Hepatocyte (in vitro differentiated cells): ENCODE results near the gene INPPL1. TPM values are rescaled to one million over a fixed set of nuclear protein-coding genes. Genes with fewer than 3 reads are reported as not detected.
A peak's percentile ranks its signal among the peaks of the same experiment; 100 is the strongest.

ENCODE experiments used
- DNase-seq: peaks from one replicate; pipeline ENCODE4 v3.0.0-alpha.2; 2016; ENCODE audit warnings: low spot score
- H2AFZ ChIP-seq: fragments of 200-600 bp; sonication (generic); 2 replicates; pipeline ENCODE4 v1.6.0; 2016; ENCODE audit warnings: antibody characterized with exemption, mild to moderate bottlenecking
- H3K27ac ChIP-seq: fragments of 200-600 bp; sonication (generic); 2 replicates; pipeline ENCODE4 v1.5.1; 2016; ENCODE audit warnings: mild to moderate bottlenecking
- H3K27me3 ChIP-seq: fragments of 200-600 bp; sonication (generic); 2 replicates; pipeline ENCODE4 v1.6.1; 2016
- H3K36me3 ChIP-seq: fragments of 200-600 bp; sonication (generic); replicated peaks from 2 replicates; pipeline ENCODE4 v1.5.1; 2016; ENCODE audit warnings: low read depth; ENCODE audit not compliant: insufficient read depth
- H3K4me1 ChIP-seq: fragments of 200-600 bp; sonication (generic); 2 replicates; pipeline ENCODE4 v1.5.1; 2016; ENCODE audit warnings: mild to moderate bottlenecking, moderate library complexity; ENCODE audit not compliant: insufficient read depth
- H3K4me2 ChIP-seq: fragments of 200-600 bp; sonication (generic); 2 replicates; pipeline ENCODE4 v1.6.0; 2016
- H3K4me3 ChIP-seq: fragments of 200-600 bp; sonication (generic); 2 replicates; pipeline ENCODE4 v1.5.1; 2016; ENCODE audit warnings: mild to moderate bottlenecking
- H3K79me2 ChIP-seq: fragments of 200-600 bp; sonication (generic); 2 replicates; pipeline ENCODE4 v1.6.0; 2017; ENCODE audit warnings: mild to moderate bottlenecking
- H3K9me2 ChIP-seq: fragments of 200-600 bp; sonication (generic); replicated peaks from 2 replicates; pipeline ENCODE4 v1.6.0; 2017; ENCODE audit warnings: mild to moderate bottlenecking; ENCODE audit not compliant: insufficient read depth
- H3K9me3 ChIP-seq: fragments of 200-600 bp; sonication (generic); 2 replicates; pipeline ENCODE4 v1.5.1; 2016; ENCODE audit warnings: low read depth, mild to moderate bottlenecking
- H4K20me1 ChIP-seq: fragments of 200-600 bp; sonication (generic); 2 replicates; pipeline ENCODE4 v1.6.0; 2016; ENCODE audit warnings: mild to moderate bottlenecking; ENCODE audit not compliant: insufficient read depth, poor library complexity, severe bottlenecking
- EZH2 ChIP-seq: fragments of 200-600 bp; sonication (generic); IDR thresholded peaks from 2 replicates; pipeline ENCODE4 v1.6.1; 2016; ENCODE audit warnings: antibody characterized with exemption, mild to moderate bottlenecking, borderline replicate concordance
- EZH2phosphoT487 ChIP-seq: fragments of 200-600 bp; sonication (generic); IDR thresholded peaks from one replicate; pipeline ENCODE4 v1.6.1; 2018; ENCODE audit warnings: antibody characterized with exemption, mild to moderate bottlenecking, low read depth, moderate library complexity; ENCODE audit not compliant: unreplicated experiment, severe bottlenecking
- WGBS: methylation state at CpG from one replicate; pipeline ENCODE4 v1.1.6; 2016; ENCODE audit warnings: low lambda C conversion rate; ENCODE audit errors: missing lambda C conversion rate; 5-methylcytosine and 5-hydroxymethylcytosine counted together
- polyA plus RNA-seq: library from polyadenylated mRNA; unstranded; fragments of >200 nt; fragmentation: Nextera tagmentation; extraction: Ambion mirVana; gene quantifications from 2 replicates; pipeline ENCODE4 v1.2.1, GENCODE V29; 2016
- total RNA-seq: library from RNA; depleted of rRNA; stranded (reverse); fragments of >200 nt; gene quantifications from 2 replicates; pipeline ENCODE4 v1.2.3, GENCODE V29; 2014
- TF ChIP-seq, protein P1 (sequence below): fragments of 200-600 bp; sonication (generic); IDR thresholded peaks from 2 replicates; pipeline ENCODE4 v1.5.1; 2016; ENCODE audit warnings: antibody characterized with exemption, mild to moderate bottlenecking; ENCODE audit not compliant: poor library complexity

INPPL1 gene
- total and polyA plus RNA-seq, 2 experiments from 2014 or later, result 74.8 to 99.4 TPM

GRCh38 chr11:72232260-72233055, 7.9 kb downstream of the INPPL1 start:
- no peak overlapping the region for H3K4me2 ChIP-seq
- H3K27me3 ChIP-seq, result no peaks in the 10 kb centered on the region
- no peaks in the 10 kb centered on the region for H3K9me3 ChIP-seq
- DNase-seq, result no peak
- H2AFZ ChIP-seq, result no peak overlapping the region
- TF ChIP-seq, protein P1, sequence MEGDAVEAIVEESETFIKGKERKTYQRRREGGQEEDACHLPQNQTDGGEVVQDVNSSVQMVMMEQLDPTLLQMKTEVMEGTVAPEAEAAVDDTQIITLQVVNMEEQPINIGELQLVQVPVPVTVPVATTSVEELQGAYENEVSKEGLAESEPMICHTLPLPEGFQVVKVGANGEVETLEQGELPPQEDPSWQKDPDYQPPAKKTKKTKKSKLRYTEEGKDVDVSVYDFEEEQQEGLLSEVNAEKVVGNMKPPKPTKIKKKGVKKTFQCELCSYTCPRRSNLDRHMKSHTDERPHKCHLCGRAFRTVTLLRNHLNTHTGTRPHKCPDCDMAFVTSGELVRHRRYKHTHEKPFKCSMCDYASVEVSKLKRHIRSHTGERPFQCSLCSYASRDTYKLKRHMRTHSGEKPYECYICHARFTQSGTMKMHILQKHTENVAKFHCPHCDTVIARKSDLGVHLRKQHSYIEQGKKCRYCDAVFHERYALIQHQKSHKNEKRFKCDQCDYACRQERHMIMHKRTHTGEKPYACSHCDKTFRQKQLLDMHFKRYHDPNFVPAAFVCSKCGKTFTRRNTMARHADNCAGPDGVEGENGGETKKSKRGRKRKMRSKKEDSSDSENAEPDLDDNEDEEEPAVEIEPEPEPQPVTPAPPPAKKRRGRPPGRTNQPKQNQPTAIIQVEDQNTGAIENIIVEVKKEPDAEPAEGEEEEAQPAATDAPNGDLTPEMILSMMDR, result no peak
- no peak for TF ChIP-seq EZH2
- H3K4me3 ChIP-seq, result no peak overlapping the region
- H3K36me3 ChIP-seq, result no peaks in the 10 kb centered on the region
- 96% methylated on average over 18 of the region's 18 CpGs for WGBS
- H3K79me2 ChIP-seq, result peaks cover 4% of the 10 kb centered on the region
- H4K20me1 ChIP-seq, result peaks cover 22% of the 10 kb centered on the region
- H3K4me1 ChIP-seq, result no peaks in the 10 kb centered on the region
- H3K9me2 ChIP-seq, result no peaks in the 10 kb centered on the region
- no peak overlapping the region for H3K27ac ChIP-seq

DNA sequence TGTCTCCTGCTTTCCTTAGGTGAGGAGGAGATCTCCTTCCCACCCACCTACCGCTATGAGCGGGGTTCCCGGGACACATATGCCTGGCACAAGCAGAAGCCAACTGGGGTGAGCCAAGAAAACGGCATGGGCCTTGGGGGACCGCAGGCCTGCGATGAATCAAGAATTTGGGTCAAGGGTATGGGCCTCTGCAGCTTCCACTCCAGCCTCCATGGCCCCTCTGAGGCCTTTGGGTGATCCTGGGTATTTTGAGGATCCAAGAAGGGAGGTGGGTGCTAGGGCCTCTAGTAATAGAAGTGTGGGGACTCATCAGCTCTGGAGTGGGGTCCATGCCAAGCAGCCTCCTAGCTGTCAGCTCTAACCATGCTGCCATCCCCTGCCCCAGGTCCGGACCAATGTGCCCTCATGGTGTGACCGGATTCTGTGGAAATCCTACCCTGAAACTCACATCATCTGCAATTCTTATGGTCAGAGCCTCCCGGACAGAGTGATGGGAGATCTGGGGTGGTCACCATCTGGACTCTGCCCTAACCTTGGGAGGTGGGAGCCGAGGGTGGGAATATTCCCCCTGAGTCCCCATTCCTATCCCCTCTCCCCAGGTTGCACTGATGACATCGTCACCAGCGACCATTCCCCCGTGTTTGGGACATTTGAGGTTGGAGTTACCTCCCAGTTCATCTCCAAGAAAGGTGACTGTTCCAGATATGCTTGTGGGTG, 8.6 kb downstream of the INPPL1 start:
- Histone ChIP-seq H3K9me3 (no peaks in the 10 kb centered on the region), H3K36me3 (no peaks in the 10 kb centered on the region), H3K79me2 (no peaks in the 10 kb centered on the region), H4K20me1 (peaks cover 16% of the 10 kb centered on the region), H3K9me2 (no peaks in the 10 kb centered on the region), H3K4me1 (no peaks in the 10 kb centered on the region), H2AFZ (no peak overlapping the region), H3K4me3 (no peak overlapping the region), H3K27ac (no peak overlapping the region), H3K27me3 (peaks cover under 1% of the 10 kb centered on the region), H3K4me2 (no peak overlapping the region)
- peak; percentile 1 for DNase-seq
- TF ChIP-seq, protein P1, result no peak
- TF ChIP-seq EZH2phosphoT487 (no peak), EZH2 (no peak)
- 98% methylated on average over 12 of the region's 13 CpGs for WGBS

DNA sequence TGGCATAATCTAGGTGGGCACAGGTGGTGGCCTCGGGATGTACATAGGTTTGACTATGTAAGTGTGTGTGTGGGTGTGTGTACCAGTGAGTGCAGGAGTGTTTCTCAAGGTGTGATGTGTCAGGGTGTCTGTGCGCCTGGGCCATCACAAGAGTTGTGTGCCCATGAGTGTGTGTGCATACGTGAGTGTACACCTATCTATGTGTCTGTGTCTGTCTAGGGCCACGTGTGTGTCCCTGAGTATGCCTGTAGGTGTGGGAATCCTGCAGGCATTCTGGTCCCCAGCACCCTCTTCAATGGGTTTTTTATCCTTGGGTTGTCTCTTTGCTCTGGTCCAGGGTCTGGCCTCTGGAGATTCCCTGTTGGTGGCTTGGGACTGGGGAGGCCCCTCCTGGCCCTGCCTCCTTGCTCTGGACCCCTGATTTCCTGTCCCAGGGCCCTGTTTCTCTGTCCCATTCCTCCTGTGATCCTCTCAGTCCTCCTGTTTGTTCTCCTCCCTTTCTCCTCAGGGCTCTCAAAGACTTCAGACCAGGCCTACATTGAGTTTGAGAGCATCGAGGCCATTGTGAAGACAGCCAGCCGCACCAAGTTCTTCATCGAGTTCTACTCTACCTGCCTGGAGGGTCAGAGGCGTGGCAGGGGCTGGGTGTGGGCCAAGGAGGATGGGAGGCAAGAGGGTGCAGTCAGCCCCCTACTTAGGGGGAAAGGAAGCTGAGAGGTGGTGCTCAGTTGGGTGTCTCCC, 9.4 kb downstream of the INPPL1 start:
- H3K27me3 ChIP-seq, result peaks cover 7% of the 10 kb centered on the region
- DNase-seq, result no peak
- H3K4me1 ChIP-seq, result peaks cover under 1% of the 10 kb centered on the region
- TF ChIP-seq EZH2 (no peak), EZH2phosphoT487 (no peak)
- TF ChIP-seq, protein P1, result no peak
- H2AFZ ChIP-seq, result no peak overlapping the region
- WGBS, result 94% methylated on average over 8 of the region's 8 CpGs
- H3K9me3 ChIP-seq, result no peaks in the 10 kb centered on the region
- H4K20me1 ChIP-seq, result peaks cover 16% of the 10 kb centered on the region
- H3K27ac ChIP-seq, result no peak overlapping the region
- no peak overlapping the region for H3K4me3 ChIP-seq
- no peak overlapping the region for H3K4me2 ChIP-seq
- H3K79me2 ChIP-seq, result no peaks in the 10 kb centered on the region
- H3K9me2 ChIP-seq, result no peaks in the 10 kb centered on the region
- no peaks in the 10 kb centered on the region for H3K36me3 ChIP-seq
